Measurements from ENCODE around the gene FGF8. TPM values are rescaled to one million over a fixed set of nuclear protein-coding genes. Genes with fewer than 3 reads are reported as not detected.

FGF8 gene
- total and polyA plus RNA-seq, 10 of the 15 experiments (the other 5 are each of a cell fraction or from before 2014, with no cell fraction given), result 0.08 to 0.43 (median 0.17) TPM; not detected in 7

GRCh38 chr10:101748496-101748895 is 27.4 kb downstream of the FGF8 start:
- no TSS peak for BruUV-seq (replicated peaks)
- no peak overlapping the region for H3K4me2 ChIP-seq (ENCODE audit: control insufficient read depth, insufficient read depth)
- CTCF ChIA-PET, result interaction anchor here (0.9 kb wide), 1 partner anchor 534 kb away, joined by 3 read pairs; no protein-coding TSS in a partner anchor
- H3K27me3 ChIP-seq (replicated peaks in 1 of 2; ENCODE audit: control insufficient read depth in 2 of 2, insufficient read depth in 2 of 2, low read length in 1 of 2), result no peaks in the 10 kb centered on the region
- H3K36me3 ChIP-seq (ENCODE audit: control insufficient read depth in 2 of 2, insufficient read depth in 2 of 2, low read length in 1 of 2), result no peaks in the 10 kb centered on the region
- H2AFZ ChIP-seq (ENCODE audit: control insufficient read depth, low read depth, low read length), result no peak overlapping the region
- intact Hi-C loops (cut with micrococcal nuclease; ENCODE audit: unreplicated experiment), result no loop called here
- WGBS (ENCODE audit: insufficient coverage, insufficient replicate concordance, low lambda C conversion rate, missing lambda C conversion rate), result 10% methylated on average over 3 of the region's 3 CpGs
- no peaks in the 10 kb centered on the region for H4K20me1 ChIP-seq (ENCODE audit: control insufficient read depth, insufficient read depth)
- RAD21 ChIA-PET (ENCODE audit: unreplicated experiment), result no interaction called here
- H3K9me3 ChIP-seq (replicated peaks; ENCODE audit: control insufficient read depth, insufficient read depth, low read length), result no peaks in the 10 kb centered on the region
- SMC1A ChIA-PET (ENCODE audit: uncharacterized antibody, unreplicated experiment), result interaction anchor here (1.0 kb wide), 1 partner anchor 23 kb away, joined by 4 read pairs; no protein-coding TSS in a partner anchor
- no peak overlapping the region for H3K27ac ChIP-seq (ENCODE audit: control insufficient read depth, insufficient read depth)
- no peak overlapping the region for H3K4me3 ChIP-seq
- no peak for ATAC-seq
- FAIRE-seq, result no peak
- DNase-seq (ENCODE audit: low read depth, low spot score), result no peak
- H3K79me2 ChIP-seq (ENCODE audit: control insufficient read depth, insufficient read depth, low read length), result no peaks in the 10 kb centered on the region
- in situ Hi-C loops (cut with MboI), result no loop called here
- no peak for TF ChIP-seq TCF12 (IDR thresholded peaks at IDR 0.05; ENCODE audit: low read depth, low read length)
- TF ChIP-seq ZNF24 (IDR thresholded peaks at IDR 0.05), result no peak
- no peak for TF ChIP-seq MTA2 (IDR thresholded peaks at IDR 0.05; ENCODE audit: low read depth)
- POLR2A ChIA-PET, result no interaction called here
- no peaks in the 10 kb centered on the region for H3K4me1 ChIP-seq (ENCODE audit: control insufficient read depth, insufficient read depth, low read length)
- H3K9ac ChIP-seq (ENCODE audit: control insufficient read depth, insufficient read depth, low read length), result no peak overlapping the region

GRCh38 chr10:101745074-101745696 is 30.7 kb downstream of the FGF8 start:
- Histone ChIP-seq H2AFZ (ENCODE audit: control insufficient read depth, low read depth, low read length) (no peak overlapping the region), H3K27me3 (replicated peaks in 1 of 2; ENCODE audit: control insufficient read depth in 2 of 2, insufficient read depth in 2 of 2, low read length in 1 of 2) (no peaks in the 10 kb centered on the region), H3K79me2 (ENCODE audit: control insufficient read depth, insufficient read depth, low read length) (no peaks in the 10 kb centered on the region), H3K27ac (ENCODE audit: control insufficient read depth, insufficient read depth) (no peak overlapping the region), H3K9ac (ENCODE audit: control insufficient read depth, insufficient read depth, low read length) (no peak overlapping the region), H4K20me1 (ENCODE audit: control insufficient read depth, insufficient read depth) (no peaks in the 10 kb centered on the region), H3K4me1 (ENCODE audit: control insufficient read depth, insufficient read depth, low read length) (no peaks in the 10 kb centered on the region), H3K36me3 (ENCODE audit: control insufficient read depth in 2 of 2, insufficient read depth in 2 of 2, low read length in 1 of 2) (no peaks in the 10 kb centered on the region), H3K4me3 (no peak overlapping the region), H3K4me2 (ENCODE audit: control insufficient read depth, insufficient read depth) (no peak overlapping the region), H3K9me3 (replicated peaks; ENCODE audit: control insufficient read depth, insufficient read depth, low read length) (no peaks in the 10 kb centered on the region)
- CTCF ChIA-PET, result interaction anchor here (1.1 kb wide), 2 partner anchors 128 to 141 kb away, joined by 3 read pairs; no protein-coding TSS in a partner anchor
- RAD21 ChIA-PET (ENCODE audit: unreplicated experiment), result no interaction called here
- FAIRE-seq, result no peak
- in situ Hi-C loops (cut with MboI) (no loop called here), intact Hi-C loops (cut with micrococcal nuclease; ENCODE audit: unreplicated experiment) (no loop called here)
- no TSS peak for BruUV-seq (replicated peaks)
- 50% methylated on average over 9 of the region's 9 CpGs for WGBS (ENCODE audit: insufficient coverage, insufficient replicate concordance, low lambda C conversion rate, missing lambda C conversion rate)
- DNase-seq (ENCODE audit: low read depth, low spot score), result no peak
- no peak for ATAC-seq
- SMC1A ChIA-PET (ENCODE audit: uncharacterized antibody, unreplicated experiment), result interaction anchor here (0.7 to 1.2 kb wide), 3 partner anchors 8 to 94 kb away, joined by 3 to 4 read pairs (median 3); no protein-coding TSS in a partner anchor
- POLR2A ChIA-PET, result no interaction called here
- TF ChIP-seq HCFC1 (IDR thresholded peaks at IDR 0.05; ENCODE audit: low read length) (no peak), EZH2 (IDR thresholded peaks at IDR 0.05; ENCODE audit: borderline replicate concordance, control insufficient read depth, low read depth, low read length) (no peak), SUPT20H (IDR thresholded peaks at IDR 0.05; ENCODE audit: borderline replicate concordance, control insufficient read depth, low read depth, low read length) (no peak), CBX5 (IDR thresholded peaks at IDR 0.05; ENCODE audit: low read depth) (no peak), GATAD2B (conservative IDR thresholded peaks at IDR 0.05; ENCODE audit: low read depth) (no peak), CHD2 (IDR thresholded peaks at IDR 0.05; ENCODE audit: borderline replicate concordance, low read depth, low read length) (no peak), ASH2L (IDR thresholded peaks at IDR 0.05; ENCODE audit: borderline replicate concordance, low read depth) (no peak), POLR2AphosphoS2 (IDR thresholded peaks at IDR 0.05; ENCODE audit: low read depth, low read length) (no peak), CTCF (IDR thresholded peaks at IDR 0.05 in 2 of 3, conservative IDR thresholded peaks at IDR 0.05 in 1 of 3; ENCODE audit: control insufficient read depth in 2 of 3, extremely low read depth in 1 of 3, insufficient read depth in 1 of 3, low read depth in 3 of 3, low read length in 3 of 3) (no peak), TBL1XR1 (IDR thresholded peaks at IDR 0.05; ENCODE audit: low read depth, low read length) (no peak), MAX (IDR thresholded peaks at IDR 0.05; ENCODE audit: low read depth, low read length) (no peak), MEF2A (IDR thresholded peaks at IDR 0.05; ENCODE audit: insufficient read depth, low read depth, low read length) (no peak), YBX1 (IDR thresholded peaks at IDR 0.05) (no peak), CREM (IDR thresholded peaks at IDR 0.05; ENCODE audit: low read depth) (no peak)
